ENCODE measurements around the gene C1orf198. TPM values are rescaled to one million over a fixed set of nuclear protein-coding genes. Genes with fewer than 3 reads are reported as not detected.

C1orf198 gene
- total RNA-seq, 3 donors from 2014 or later, result 63.6 to 138 (median 124) TPM

DNA sequence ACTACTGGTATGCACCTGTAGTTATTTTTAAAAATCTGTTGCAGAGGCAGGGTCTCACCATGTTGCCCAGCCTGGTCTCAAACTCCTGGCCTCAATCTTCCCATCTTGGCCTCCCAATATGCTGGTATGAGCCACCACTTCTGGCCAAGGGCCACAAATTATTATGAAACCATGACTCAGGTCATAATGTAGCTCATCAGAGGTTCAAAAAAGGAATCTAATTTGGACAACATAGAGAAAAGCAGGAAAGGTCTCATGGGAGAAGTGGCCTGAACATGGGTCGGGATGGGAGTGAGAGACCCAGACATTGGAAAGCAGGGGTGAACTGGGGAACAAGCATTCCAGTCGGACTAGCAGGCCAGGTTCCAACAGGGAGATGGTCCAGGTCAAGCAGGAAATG lies 45.2 kb upstream of the C1orf198 start:
- Histone ChIP-seq H3K9me3 (no peaks in the 10 kb centered on the region), H3K27ac (peak overlapping the region; percentile 27 to 35), H3K4me3 (no peak overlapping the region), H3K36me3 (no peaks in the 10 kb centered on the region), H3K4me1 (no peaks in the 10 kb centered on the region), H3K27me3 (no peaks in the 10 kb centered on the region)
- intact Hi-C loops (cut with DNase I; ENCODE audit: low total_unique reads), result no loop called here
- DNase-seq (ENCODE audit: low spot score in 2 of 2), result no peak
- TF ChIP-seq POLR2A (IDR thresholded peaks at IDR 0.05) (no peak), POLR2AphosphoS5 (IDR thresholded peaks at IDR 0.05) (no peak)
- TF ChIP-seq, protein P1, sequence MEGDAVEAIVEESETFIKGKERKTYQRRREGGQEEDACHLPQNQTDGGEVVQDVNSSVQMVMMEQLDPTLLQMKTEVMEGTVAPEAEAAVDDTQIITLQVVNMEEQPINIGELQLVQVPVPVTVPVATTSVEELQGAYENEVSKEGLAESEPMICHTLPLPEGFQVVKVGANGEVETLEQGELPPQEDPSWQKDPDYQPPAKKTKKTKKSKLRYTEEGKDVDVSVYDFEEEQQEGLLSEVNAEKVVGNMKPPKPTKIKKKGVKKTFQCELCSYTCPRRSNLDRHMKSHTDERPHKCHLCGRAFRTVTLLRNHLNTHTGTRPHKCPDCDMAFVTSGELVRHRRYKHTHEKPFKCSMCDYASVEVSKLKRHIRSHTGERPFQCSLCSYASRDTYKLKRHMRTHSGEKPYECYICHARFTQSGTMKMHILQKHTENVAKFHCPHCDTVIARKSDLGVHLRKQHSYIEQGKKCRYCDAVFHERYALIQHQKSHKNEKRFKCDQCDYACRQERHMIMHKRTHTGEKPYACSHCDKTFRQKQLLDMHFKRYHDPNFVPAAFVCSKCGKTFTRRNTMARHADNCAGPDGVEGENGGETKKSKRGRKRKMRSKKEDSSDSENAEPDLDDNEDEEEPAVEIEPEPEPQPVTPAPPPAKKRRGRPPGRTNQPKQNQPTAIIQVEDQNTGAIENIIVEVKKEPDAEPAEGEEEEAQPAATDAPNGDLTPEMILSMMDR (IDR thresholded peaks at IDR 0.05), result no peak

DNA sequence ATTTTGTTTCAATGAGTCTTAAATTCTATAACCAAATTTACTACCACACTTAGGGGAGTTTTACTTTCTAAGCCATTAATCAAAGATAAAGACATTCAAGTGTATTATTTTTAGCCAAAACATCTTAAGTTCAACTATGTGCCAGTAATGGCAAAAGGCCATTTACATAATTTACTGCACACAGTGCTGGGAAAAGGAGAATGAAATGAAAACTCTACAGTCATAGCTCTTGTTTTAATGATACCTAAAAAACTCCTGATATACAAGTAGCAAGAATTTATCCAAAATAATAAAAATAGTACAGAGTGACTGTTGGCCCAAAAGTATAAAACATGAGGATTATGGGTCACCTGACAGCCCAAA lies 42.4 kb upstream of the C1orf198 start:
- no peaks in the 10 kb centered on the region for H3K27me3 ChIP-seq
- no peaks in the 10 kb centered on the region for H3K36me3 ChIP-seq
- intact Hi-C loops (cut with DNase I; ENCODE audit: low total_unique reads), result no loop called here
- no peak overlapping the region for H3K4me3 ChIP-seq
- no peaks in the 10 kb centered on the region for H3K9me3 ChIP-seq
- no peaks in the 10 kb centered on the region for H3K4me1 ChIP-seq
- DNase-seq (ENCODE audit: low spot score in 2 of 2), result no peak
- H3K27ac ChIP-seq, result peak overlapping the region; percentile 37 to 49
- TF ChIP-seq POLR2AphosphoS5 (IDR thresholded peaks at IDR 0.05) (no peak), POLR2A (IDR thresholded peaks at IDR 0.05) (no peak)
- TF ChIP-seq, protein P1 (IDR thresholded peaks at IDR 0.05), result no peak

DNA sequence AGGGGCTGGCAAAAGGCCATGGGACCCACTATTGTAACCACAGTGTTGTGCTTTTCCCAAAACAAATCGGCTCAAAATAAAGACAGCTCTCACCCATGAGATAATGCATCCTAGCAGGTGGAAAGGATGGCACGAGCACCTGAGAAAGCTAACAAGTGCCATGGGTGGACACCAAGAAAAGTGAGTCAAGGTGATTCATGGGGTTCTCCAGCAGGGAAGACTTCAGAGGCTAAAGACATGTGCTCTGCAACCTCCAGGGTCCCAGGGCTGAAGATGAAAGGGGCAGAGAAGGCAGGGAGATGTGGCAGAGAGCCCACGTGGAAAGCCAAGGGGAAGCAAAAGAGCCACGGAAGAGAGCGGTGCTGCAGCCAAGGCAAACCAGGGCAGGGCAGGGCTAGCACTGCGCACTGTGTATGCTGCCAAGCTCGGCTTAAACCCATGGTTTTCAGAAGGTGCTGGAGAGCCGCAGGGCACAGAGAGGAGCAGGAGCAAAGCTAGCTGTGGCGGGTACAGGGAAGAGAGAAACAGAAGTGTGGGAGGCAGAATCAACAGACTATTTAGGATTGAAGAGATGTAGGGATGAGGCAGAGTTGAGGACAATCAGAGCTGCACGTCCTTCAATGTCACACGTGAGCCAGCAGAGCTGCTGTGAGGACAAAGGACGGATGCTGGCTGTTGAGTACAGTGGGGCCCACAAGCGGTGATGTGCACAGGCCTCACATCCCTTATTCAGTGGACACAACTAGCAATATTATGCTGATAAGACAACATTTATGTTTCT lies 41.8 kb upstream of the C1orf198 start:
- H3K27ac ChIP-seq, result peak overlapping the region; percentile 37 to 49
- no peaks in the 10 kb centered on the region for H3K9me3 ChIP-seq
- H3K36me3 ChIP-seq, result no peaks in the 10 kb centered on the region
- no peak overlapping the region for H3K4me3 ChIP-seq
- no peaks in the 10 kb centered on the region for H3K27me3 ChIP-seq
- no peaks in the 10 kb centered on the region for H3K4me1 ChIP-seq
- intact Hi-C loops (cut with DNase I; ENCODE audit: low total_unique reads), result no loop called here
- peak in 1 of 3 donors; percentile 19 for TF ChIP-seq POLR2AphosphoS5 (IDR thresholded peaks at IDR 0.05)
- TF ChIP-seq, protein P1 (IDR thresholded peaks at IDR 0.05), result no peak
- no peak for TF ChIP-seq POLR2A (IDR thresholded peaks at IDR 0.05)
- peak; percentile 60 to 68 for DNase-seq (ENCODE audit: low spot score in 2 of 2)

DNA sequence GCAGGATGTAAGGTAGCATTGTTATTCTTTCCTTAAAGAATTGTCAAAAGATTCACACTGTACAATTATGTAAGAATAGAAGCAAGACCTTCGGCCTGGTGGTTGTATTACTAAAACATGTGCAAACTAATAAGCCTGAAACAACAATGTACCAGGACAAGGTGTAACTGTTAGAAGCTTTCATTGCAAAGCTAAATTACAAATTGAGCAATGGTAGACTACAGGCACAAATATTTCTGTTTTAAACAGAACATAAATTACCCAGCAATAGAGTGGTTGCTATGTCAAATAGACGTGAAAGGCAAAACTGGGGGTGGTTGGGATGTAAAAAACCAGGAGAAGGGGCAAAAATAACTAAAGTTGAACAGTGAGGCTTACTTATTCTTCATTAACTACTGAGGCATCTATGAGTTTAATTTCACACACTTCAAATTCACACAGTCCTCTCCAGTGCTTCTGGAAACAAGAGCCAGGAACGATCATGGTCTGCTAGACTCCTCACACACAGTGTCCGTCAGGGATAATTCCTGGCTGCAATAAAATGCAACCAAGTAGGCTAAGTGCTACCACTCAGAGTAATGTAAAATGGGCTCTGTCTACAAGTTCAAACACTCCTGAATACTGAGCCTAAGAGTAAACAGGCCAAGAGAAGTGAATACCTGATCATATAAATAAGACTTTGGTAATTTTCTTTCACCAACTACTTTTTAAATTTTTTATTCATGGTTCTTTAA lies 39.3 kb upstream of the C1orf198 start:
- Histone ChIP-seq H3K27me3 (no peaks in the 10 kb centered on the region), H3K9me3 (no peaks in the 10 kb centered on the region), H3K27ac (peak overlapping the region; percentile 32 to 35), H3K4me1 (no peaks in the 10 kb centered on the region), H3K36me3 (no peaks in the 10 kb centered on the region), H3K4me3 (no peak overlapping the region)
- DNase-seq (ENCODE audit: low spot score in 2 of 2), result no peak
- intact Hi-C loops (cut with DNase I; ENCODE audit: low total_unique reads), result no loop called here
- TF ChIP-seq, protein P1 (IDR thresholded peaks at IDR 0.05), result no peak
- TF ChIP-seq POLR2A (IDR thresholded peaks at IDR 0.05) (no peak), POLR2AphosphoS5 (IDR thresholded peaks at IDR 0.05) (no peak)

DNA sequence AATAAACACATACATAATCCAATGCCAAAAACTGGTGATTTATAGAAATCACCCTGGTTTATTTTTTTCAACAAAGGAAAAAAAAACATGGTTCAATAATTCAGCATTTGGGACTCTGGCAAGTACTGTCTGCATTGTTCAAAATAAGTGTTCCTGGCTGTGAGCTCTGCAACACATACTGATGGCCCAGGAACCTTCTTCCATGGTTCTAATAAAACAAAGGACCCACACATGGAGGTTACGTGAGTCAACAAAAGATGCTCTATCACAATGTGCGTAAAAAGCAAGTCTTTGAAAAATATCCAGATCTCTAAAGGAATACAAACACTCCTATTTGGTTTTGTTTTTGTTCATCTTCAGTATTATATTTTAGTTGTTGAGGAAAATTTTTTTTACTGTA lies 37.9 kb upstream of the C1orf198 start:
- DNase-seq (ENCODE audit: low spot score in 2 of 2), result no peak
- Histone ChIP-seq H3K27ac (no peak overlapping the region), H3K27me3 (no peaks in the 10 kb centered on the region), H3K9me3 (no peaks in the 10 kb centered on the region), H3K36me3 (no peaks in the 10 kb centered on the region), H3K4me1 (no peaks in the 10 kb centered on the region), H3K4me3 (no peak overlapping the region)
- no peak for TF ChIP-seq POLR2A (IDR thresholded peaks at IDR 0.05)
- TF ChIP-seq, protein P1 (IDR thresholded peaks at IDR 0.05), result no peak
- TF ChIP-seq POLR2AphosphoS5 (IDR thresholded peaks at IDR 0.05), result no peak
- intact Hi-C loops (cut with DNase I; ENCODE audit: low total_unique reads), result no loop called here

All from breast epithelium (tissue), 4 donors.